PC-9 (cell line): ENCODE measurements around the gene UGT1A5. TPM values are rescaled to one million over a fixed set of nuclear protein-coding genes. Genes with fewer than 3 reads are reported as not detected.

Experiments
- BruUV-seq: library from RNA; stranded (reverse); fragments of 400-500 nt; replicated peaks from 2 replicates; lab custom pipeline; 2021; lab: Mats Ljungman, UMichigan
- CTCF ChIA-PET: fragments of 300-600 bp; sonication (Branson Sonifier 250); formaldehyde crosslinking; loops from one replicate; lab custom pipeline; 2022; ENCODE audit warnings: antibody characterized with exemption; lab: Charles Lee
- POLR2A ChIA-PET: fragments of 300-600 bp; sonication (Branson Sonifier 250); formaldehyde crosslinking; loops from one replicate; lab custom pipeline; 2022; ENCODE audit warnings: antibody characterized with exemption; ENCODE audit not compliant: unreplicated experiment; lab: Charles Lee
- DNase-seq, 2 experiments: peaks; one replicate each; pipeline versions ENCODE4 v3.0.0 to v3.0.0-alpha.2; 2015 to 2022; ENCODE audit warnings: mixed read lengths in 1 of 2
- H2AFZ ChIP-seq: fragments of 200-600 bp; sonication (generic); 2 replicates; pipeline ENCODE4 v1.8.1; 2017; ENCODE audit warnings: antibody characterized with exemption
- H3F3A ChIP-seq: fragments of 200-600 bp; sonication (generic); 2 replicates; pipeline ENCODE4 v1.8.1; 2017; ENCODE audit warnings: antibody characterized with exemption, mild to moderate bottlenecking, low read depth; ENCODE audit not compliant: insufficient read depth
- H3K27ac ChIP-seq: fragments of 200-600 bp; sonication (generic); 2 replicates; pipeline ENCODE4 v1.6.1; 2016; ENCODE audit warnings: mixed run types
- H3K27me3 ChIP-seq: fragments of 200-600 bp; sonication (generic); 2 replicates; pipeline ENCODE4 v1.6.1; 2016; ENCODE audit warnings: low read depth, mixed run types; ENCODE audit not compliant: insufficient read depth
- H3K36me3 ChIP-seq: fragments of 200-600 bp; sonication (generic); 2 replicates; pipeline ENCODE4 v1.6.1; 2016; ENCODE audit warnings: low read depth, mixed run types
- H3K4me1 ChIP-seq: fragments of 200-600 bp; sonication (generic); replicated peaks from 2 replicates; pipeline ENCODE4 v1.6.1; 2016; ENCODE audit warnings: mixed run types; ENCODE audit not compliant: insufficient read depth
- H3K4me2 ChIP-seq: fragments of 200-600 bp; sonication (generic); 2 replicates; pipeline ENCODE4 v1.6.1; 2017; ENCODE audit warnings: mixed run types
- H3K4me3 ChIP-seq: fragments of 200-600 bp; sonication (generic); 2 replicates; pipeline ENCODE4 v1.6.1; 2016; ENCODE audit warnings: mixed run types
- H3K79me2 ChIP-seq: fragments of 200-600 bp; sonication (generic); 2 replicates; pipeline ENCODE4 v1.6.1; 2017; ENCODE audit warnings: low read depth, mixed run types
- H3K9me2 ChIP-seq: fragments of 200-600 bp; sonication (generic); 2 replicates; pipeline ENCODE4 v1.8.1; 2017; ENCODE audit warnings: mild to moderate bottlenecking; ENCODE audit not compliant: insufficient read depth
- H3K9me3 ChIP-seq: fragments of 200-600 bp; sonication (generic); 2 replicates; pipeline ENCODE4 v1.8.1; 2016; ENCODE audit warnings: low read depth; ENCODE audit not compliant: insufficient read depth
- H4K20me1 ChIP-seq: fragments of 200-600 bp; sonication (generic); 2 replicates; pipeline ENCODE4 v1.8.1; 2017; ENCODE audit not compliant: insufficient read depth
- CTCF ChIP-seq: fragments of 200-600 bp; sonication (generic); conservative IDR thresholded peaks from 2 replicates; pipeline ENCODE4 v1.6.1; 2017; ENCODE audit warnings: mixed run types, antibody characterized with exemption, mild to moderate bottlenecking, moderate library complexity
- EZH2 ChIP-seq: fragments of 200-600 bp; sonication (generic); IDR thresholded peaks from 2 replicates; pipeline ENCODE4 v1.8.0; 2017; ENCODE audit warnings: antibody characterized with exemption, low read depth
- intact Hi-C: fragments of 100-400 bp; cut with micrococcal nuclease; formaldehyde crosslinking; loops from one replicate; pipeline ENCODE4 v1.10.0; 2022; ENCODE audit not compliant: unreplicated experiment
- total RNA-seq: library from RNA; stranded (reverse); gene quantifications from 2 replicates; pipeline ENCODE4 v1.2.3, GENCODE V29; 2021

Gene UGT1A5
- total RNA-seq, 1 experiment from 2014 or later, result 71.3 TPM

- no peak for DNase-seq
- TF ChIP-seq EZH2 (no peak), CTCF (no peak)
- Histone ChIP-seq H3K4me2 (no peak overlapping the region), H3F3A (no peaks in the 10 kb centered on the region), H3K36me3 (no peaks in the 10 kb centered on the region), H3K79me2 (no peaks in the 10 kb centered on the region), H3K4me3 (no peak overlapping the region), H3K27me3 (no peaks in the 10 kb centered on the region), H3K9me3 (no peaks in the 10 kb centered on the region), H2AFZ (no peak overlapping the region), H3K27ac (no peak overlapping the region), H3K9me2 (no peaks in the 10 kb centered on the region), H3K4me1 (no peaks in the 10 kb centered on the region), H4K20me1 (no peaks in the 10 kb centered on the region)
- ChIA-PET POLR2A (no interaction called here), CTCF (no interaction called here)
- no TSS peak for BruUV-seq
- intact Hi-C loops, result no loop called here
Measured at GRCh38 chr2:233816334-233816733, 103.6 kb downstream of the UGT1A5 start.

GRCh38 chr2:233816771-233817170 is 104.1 kb downstream of the UGT1A5 start:
- Histone ChIP-seq H3K9me2 (no peaks in the 10 kb centered on the region), H3K9me3 (no peaks in the 10 kb centered on the region), H3F3A (no peaks in the 10 kb centered on the region), H3K4me3 (no peak overlapping the region), H2AFZ (no peak overlapping the region), H4K20me1 (no peaks in the 10 kb centered on the region), H3K27ac (no peak overlapping the region), H3K79me2 (no peaks in the 10 kb centered on the region), H3K4me1 (no peaks in the 10 kb centered on the region), H3K27me3 (no peaks in the 10 kb centered on the region), H3K36me3 (no peaks in the 10 kb centered on the region), H3K4me2 (no peak overlapping the region)
- intact Hi-C loops, result no loop called here
- BruUV-seq, result no TSS peak
- TF ChIP-seq EZH2, result no peak
- no peak for TF ChIP-seq CTCF
- no peak for DNase-seq
- POLR2A ChIA-PET, result no interaction called here
- CTCF ChIA-PET, result no interaction called here

GRCh38 chr2:233817361-233817911 is 104.7 kb downstream of the UGT1A5 start:
- TF ChIP-seq EZH2 (no peak), CTCF (no peak)
- Histone ChIP-seq H3K4me2 (no peak overlapping the region), H3F3A (no peaks in the 10 kb centered on the region), H3K27me3 (no peaks in the 10 kb centered on the region), H3K4me3 (no peak overlapping the region), H3K4me1 (no peaks in the 10 kb centered on the region), H4K20me1 (no peaks in the 10 kb centered on the region), H3K9me3 (no peaks in the 10 kb centered on the region), H3K79me2 (no peaks in the 10 kb centered on the region), H3K27ac (no peak overlapping the region), H3K36me3 (no peaks in the 10 kb centered on the region), H3K9me2 (no peaks in the 10 kb centered on the region), H2AFZ (no peak overlapping the region)
- BruUV-seq, result no TSS peak
- intact Hi-C loops, result no loop called here
- ChIA-PET CTCF (no interaction called here), POLR2A (interaction anchor here (0.7 kb wide), 1 partner anchor 117 kb away, joined by 3 read pairs; no protein-coding TSS in a partner anchor)
- no peak for DNase-seq
